Esophagus squamous epithelium (tissue), 4 donors: ENCODE results near the gene ZNF407.

ENCODE experiments used
- POLR2A ChIP-seq, 4 donors: fragments of 450-650 bp; IDR thresholded peaks; one replicate each; pipeline ENCODE4 v1.6.1; 2017; ENCODE audit warnings: antibody characterized with exemption in 4 of 4, mild to moderate bottlenecking in 4 of 4, moderate library complexity in 3 of 4
- TF ChIP-seq, protein P1 (sequence below), 6 experiments: fragments of 450-650 bp in 4 of 6; fragments of 200-600 bp in 2 of 6; sonication (generic) in 2 of 6; IDR thresholded peaks; one replicate each; pipeline ENCODE4 v1.5.1; 2016 to 2019; ENCODE audit warnings: antibody characterized with exemption in 6 of 6, mild to moderate bottlenecking in 4 of 6, moderate library complexity in 4 of 6

DNA sequence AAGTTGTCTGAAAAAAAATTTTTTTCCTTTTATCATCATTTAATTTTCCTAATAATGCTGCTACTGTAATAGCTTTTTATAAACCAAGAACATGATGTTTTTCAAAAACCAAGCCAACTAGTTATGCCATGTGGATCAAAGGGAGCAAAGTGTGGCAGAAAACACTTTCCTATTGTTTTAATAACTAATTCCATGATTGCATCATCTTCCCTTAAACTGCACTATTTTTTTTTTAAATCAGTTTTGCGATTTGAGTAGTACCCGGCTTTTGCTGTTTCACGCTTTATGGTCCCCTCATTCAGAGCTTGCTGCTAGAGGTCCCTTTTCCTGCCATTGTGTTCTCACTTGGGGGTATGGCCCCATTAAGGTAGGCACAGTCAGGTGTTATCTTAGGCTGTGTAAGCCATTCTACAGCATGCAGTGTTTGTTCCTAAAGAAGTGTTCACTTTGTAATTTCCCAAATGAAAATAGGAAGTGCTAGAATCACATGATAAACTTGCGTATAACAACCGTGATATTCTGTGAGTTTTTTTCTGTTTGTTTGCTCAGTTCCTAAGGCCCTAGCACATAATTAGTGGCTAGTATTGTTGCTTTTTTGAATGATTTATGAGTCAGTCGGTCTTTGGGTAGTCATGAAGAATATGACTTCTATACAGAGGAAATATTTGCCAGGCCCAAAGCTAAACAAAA is 385.4 kb downstream of the ZNF407 start:
- TF ChIP-seq POLR2A (IDR thresholded peaks at IDR 0.05): no peak
- TF ChIP-seq, protein P1, sequence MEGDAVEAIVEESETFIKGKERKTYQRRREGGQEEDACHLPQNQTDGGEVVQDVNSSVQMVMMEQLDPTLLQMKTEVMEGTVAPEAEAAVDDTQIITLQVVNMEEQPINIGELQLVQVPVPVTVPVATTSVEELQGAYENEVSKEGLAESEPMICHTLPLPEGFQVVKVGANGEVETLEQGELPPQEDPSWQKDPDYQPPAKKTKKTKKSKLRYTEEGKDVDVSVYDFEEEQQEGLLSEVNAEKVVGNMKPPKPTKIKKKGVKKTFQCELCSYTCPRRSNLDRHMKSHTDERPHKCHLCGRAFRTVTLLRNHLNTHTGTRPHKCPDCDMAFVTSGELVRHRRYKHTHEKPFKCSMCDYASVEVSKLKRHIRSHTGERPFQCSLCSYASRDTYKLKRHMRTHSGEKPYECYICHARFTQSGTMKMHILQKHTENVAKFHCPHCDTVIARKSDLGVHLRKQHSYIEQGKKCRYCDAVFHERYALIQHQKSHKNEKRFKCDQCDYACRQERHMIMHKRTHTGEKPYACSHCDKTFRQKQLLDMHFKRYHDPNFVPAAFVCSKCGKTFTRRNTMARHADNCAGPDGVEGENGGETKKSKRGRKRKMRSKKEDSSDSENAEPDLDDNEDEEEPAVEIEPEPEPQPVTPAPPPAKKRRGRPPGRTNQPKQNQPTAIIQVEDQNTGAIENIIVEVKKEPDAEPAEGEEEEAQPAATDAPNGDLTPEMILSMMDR (IDR thresholded peaks at IDR 0.05): no peak
